ENCODE measurements around the gene TBCC. TPM values are rescaled to one million over a fixed set of nuclear protein-coding genes. Genes with fewer than 3 reads are reported as not detected.

TBCC gene
- total and polyA plus RNA-seq, 2 of the 13 experiments (the other 11 are each of a cell fraction or from before 2014, with no cell fraction given): 14.8 to 36.1 TPM

DNA sequence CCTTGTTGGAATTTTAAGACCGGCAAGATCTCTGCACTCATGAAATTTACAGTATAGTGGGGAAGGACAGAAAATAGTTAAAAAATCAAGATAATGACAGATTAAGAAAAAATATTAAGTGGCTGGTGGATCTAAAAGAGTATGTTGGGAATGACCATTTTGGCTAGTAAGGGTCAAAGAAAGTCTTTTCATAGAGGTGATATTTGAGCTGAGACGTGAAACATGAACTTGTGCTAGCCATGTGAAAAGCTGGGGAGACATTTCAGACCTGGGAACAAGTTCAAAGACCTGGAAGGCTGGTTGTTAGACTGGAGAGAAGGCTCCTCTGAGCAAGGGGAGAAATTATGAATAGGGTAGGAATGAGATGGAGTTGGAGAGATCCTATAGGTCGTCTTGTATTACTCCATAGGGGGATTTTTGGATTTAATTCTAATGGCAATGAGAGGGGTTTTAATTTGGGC is 40.7 kb upstream of the TBCC start (continued):
- TF ChIP-seq, protein P1, sequence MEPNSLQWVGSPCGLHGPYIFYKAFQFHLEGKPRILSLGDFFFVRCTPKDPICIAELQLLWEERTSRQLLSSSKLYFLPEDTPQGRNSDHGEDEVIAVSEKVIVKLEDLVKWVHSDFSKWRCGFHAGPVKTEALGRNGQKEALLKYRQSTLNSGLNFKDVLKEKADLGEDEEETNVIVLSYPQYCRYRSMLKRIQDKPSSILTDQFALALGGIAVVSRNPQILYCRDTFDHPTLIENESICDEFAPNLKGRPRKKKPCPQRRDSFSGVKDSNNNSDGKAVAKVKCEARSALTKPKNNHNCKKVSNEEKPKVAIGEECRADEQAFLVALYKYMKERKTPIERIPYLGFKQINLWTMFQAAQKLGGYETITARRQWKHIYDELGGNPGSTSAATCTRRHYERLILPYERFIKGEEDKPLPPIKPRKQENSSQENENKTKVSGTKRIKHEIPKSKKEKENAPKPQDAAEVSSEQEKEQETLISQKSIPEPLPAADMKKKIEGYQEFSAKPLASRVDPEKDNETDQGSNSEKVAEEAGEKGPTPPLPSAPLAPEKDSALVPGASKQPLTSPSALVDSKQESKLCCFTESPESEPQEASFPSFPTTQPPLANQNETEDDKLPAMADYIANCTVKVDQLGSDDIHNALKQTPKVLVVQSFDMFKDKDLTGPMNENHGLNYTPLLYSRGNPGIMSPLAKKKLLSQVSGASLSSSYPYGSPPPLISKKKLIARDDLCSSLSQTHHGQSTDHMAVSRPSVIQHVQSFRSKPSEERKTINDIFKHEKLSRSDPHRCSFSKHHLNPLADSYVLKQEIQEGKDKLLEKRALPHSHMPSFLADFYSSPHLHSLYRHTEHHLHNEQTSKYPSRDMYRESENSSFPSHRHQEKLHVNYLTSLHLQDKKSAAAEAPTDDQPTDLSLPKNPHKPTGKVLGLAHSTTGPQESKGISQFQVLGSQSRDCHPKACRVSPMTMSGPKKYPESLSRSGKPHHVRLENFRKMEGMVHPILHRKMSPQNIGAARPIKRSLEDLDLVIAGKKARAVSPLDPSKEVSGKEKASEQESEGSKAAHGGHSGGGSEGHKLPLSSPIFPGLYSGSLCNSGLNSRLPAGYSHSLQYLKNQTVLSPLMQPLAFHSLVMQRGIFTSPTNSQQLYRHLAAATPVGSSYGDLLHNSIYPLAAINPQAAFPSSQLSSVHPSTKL (CRISPR knock-in tag; IDR thresholded peaks at IDR 0.05): no peak

DNA sequence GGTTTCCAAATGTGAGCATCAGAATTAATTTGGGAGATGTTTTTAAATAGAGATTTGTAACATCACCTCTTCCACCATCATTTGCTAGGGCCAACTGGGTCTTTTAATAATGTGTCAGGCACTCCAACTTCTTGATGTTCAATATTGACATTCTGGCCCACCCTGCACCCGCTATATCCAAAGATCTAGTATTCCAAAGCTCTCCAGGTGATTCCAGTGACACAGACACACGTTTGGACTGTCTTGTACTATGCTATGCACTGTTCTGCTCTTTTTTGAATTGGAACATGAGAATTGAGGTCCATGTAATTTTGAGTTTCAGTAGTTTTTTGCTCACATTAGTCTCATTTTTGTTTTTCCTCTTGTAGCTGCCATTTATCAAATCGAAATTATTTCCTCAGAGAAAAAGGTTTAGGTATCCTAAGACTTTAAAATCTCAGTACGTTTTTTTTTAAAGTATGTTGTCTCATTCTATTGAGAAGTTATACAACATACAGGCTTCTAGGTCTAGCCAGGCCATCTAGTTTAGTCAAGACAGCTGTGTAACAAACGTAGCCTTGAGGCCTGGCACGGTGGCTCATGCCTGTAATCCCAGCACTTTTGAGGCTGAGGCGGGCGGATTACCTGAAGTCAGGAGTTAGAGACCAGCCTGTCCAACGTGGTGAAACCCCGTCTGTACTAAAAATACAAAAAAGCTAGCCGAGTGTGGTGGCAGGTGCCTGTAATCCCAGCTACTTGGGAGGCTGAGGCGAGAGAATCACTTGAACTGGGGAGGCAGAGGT is 39.0 kb upstream of the TBCC start:
- Histone ChIP-seq H3K27ac (ENCODE audit: extremely low read length, insufficient read depth, low read length) (peak overlapping the region; percentile 98), H3K79me2 (ENCODE audit: insufficient read depth, low read length) (peaks cover 64% of the 10 kb centered on the region), H3K36me3 (replicated peaks in 1 of 2; ENCODE audit: control insufficient read depth in 1 of 2, insufficient read depth in 2 of 2, low read length in 2 of 2) (no peaks in the 10 kb centered on the region; a peak in 1 of 5 replicates), H2AFZ (ENCODE audit: low read length) (no peak overlapping the region), H3K9ac (ENCODE audit: insufficient read depth, low read depth, low read length) (peak overlapping the region; percentile 98; the same call in 1 of the 2 replicates), H3K4me1 (ENCODE audit: insufficient read depth, low read length) (peaks cover 58% of the 10 kb centered on the region), H3K27me3 (ENCODE audit: control insufficient read depth in 1 of 2, insufficient read depth in 2 of 2, low read length in 2 of 2) (no peaks in the 10 kb centered on the region; a peak in 1 of 5 replicates), H3K4me2 (ENCODE audit: low read depth, low read length) (peak overlapping the region; percentile 78), H4K20me1 (ENCODE audit: insufficient read depth, low read length) (peaks cover 10% of the 10 kb centered on the region; the same call in 1 of the 2 replicates), H3K9me3 (ENCODE audit: low read length) (no peaks in the 10 kb centered on the region), H3K4me3 (replicated peaks in 1 of 3; ENCODE audit: insufficient read depth in 1 of 3, low read depth in 2 of 3, low read length in 3 of 3) (peak overlapping the region; percentile 85 to 94 (median 92); a peak in 5 of 6 replicates)
- WGBS (ENCODE audit: low lambda C conversion rate): 79% methylated on average over 12 of the region's 12 CpGs
- ATAC-seq: no peak
- intact Hi-C loops (cut with micrococcal nuclease; ENCODE audit: unreplicated experiment) (no loop called here), in situ Hi-C loops (cut with HindIII; ENCODE audit: extremely low pct_ligation_motif_present, low pct_unique_long_range_greater_than_20kb) (loop anchor here (5.0 kb wide), 1 partner anchor 38 kb away; the partner anchor contains the start of gene TBCC)
- no TSS peak for BruUV-seq (replicated peaks)
- ChIA-PET CTCF (ENCODE audit: low intra/inter-chr PET ratio, low total read pairs) (no interaction called here), POLR2A (interaction anchor here (0.6 to 11.1 kb wide), 5 partner anchors 21 to 263 kb away, joined by 3 to 270 read pairs (median 4); partner anchors contain the start of genes RPL7L1 and TBCC)
- no peak for FAIRE-seq
- no peak for DNase-seq (ENCODE audit: low spot score)
- TF ChIP-seq ZNF619 (CRISPR knock-in tag; IDR thresholded peaks at IDR 0.05) (no peak), ZNF510 (CRISPR knock-in tag; IDR thresholded peaks at IDR 0.05; ENCODE audit: low read depth) (0 out of 2 replicates have a peak, but pooled peaks have one; percentile 38), ZKSCAN5 (CRISPR knock-in tag; IDR thresholded peaks at IDR 0.05) (no peak), RBAK (CRISPR knock-in tag; IDR thresholded peaks at IDR 0.05) (peak; percentile 86; the same call in 1 of the 2 replicates), POLR2AphosphoS5 (IDR thresholded peaks at IDR 0.05; ENCODE audit: low read depth, low read length) (0 out of 2 replicates have a peak, but pooled peaks have one; percentile 30), MBNL3 (CRISPR knock-in tag; conservative IDR thresholded peaks at IDR 0.05) (0 out of 2 replicates have a peak, but pooled peaks have one; percentile 27), ZSCAN9 (CRISPR knock-in tag; IDR thresholded peaks at IDR 0.05; ENCODE audit: borderline replicate concordance) (no peak), GABPB1 (CRISPR knock-in tag; IDR thresholded peaks at IDR 0.05) (0 out of 2 replicates have a peak, but pooled peaks have one; percentile 13), SRF (IDR thresholded peaks at IDR 0.05; ENCODE audit: low read depth, low read length) (no peak), ZNF337 (CRISPR knock-in tag; IDR thresholded peaks at IDR 0.05; ENCODE audit: borderline replicate concordance, low read depth) (no peak), NPAS2 (CRISPR knock-in tag; IDR thresholded peaks at IDR 0.05; ENCODE audit: borderline replicate concordance) (no peak), RBFOX2 (IDR thresholded peaks at IDR 0.05; ENCODE audit: low read depth, low read length) (peak; percentile 41; the same call in 1 of the 2 replicates), GABPA (IDR thresholded peaks at IDR 0.05; ENCODE audit: low read depth, low read length) (no peak), GABPA (CRISPR knock-in tag; IDR thresholded peaks at IDR 0.05; ENCODE audit: low read depth) (peak; percentile 15; the same call in 1 of the 2 replicates), ZNF615 (CRISPR knock-in tag; IDR thresholded peaks at IDR 0.05; ENCODE audit: borderline replicate concordance) (no peak), KDM4B (CRISPR knock-in tag; IDR thresholded peaks at IDR 0.05) (no peak)
- TF ChIP-seq, protein P2, sequence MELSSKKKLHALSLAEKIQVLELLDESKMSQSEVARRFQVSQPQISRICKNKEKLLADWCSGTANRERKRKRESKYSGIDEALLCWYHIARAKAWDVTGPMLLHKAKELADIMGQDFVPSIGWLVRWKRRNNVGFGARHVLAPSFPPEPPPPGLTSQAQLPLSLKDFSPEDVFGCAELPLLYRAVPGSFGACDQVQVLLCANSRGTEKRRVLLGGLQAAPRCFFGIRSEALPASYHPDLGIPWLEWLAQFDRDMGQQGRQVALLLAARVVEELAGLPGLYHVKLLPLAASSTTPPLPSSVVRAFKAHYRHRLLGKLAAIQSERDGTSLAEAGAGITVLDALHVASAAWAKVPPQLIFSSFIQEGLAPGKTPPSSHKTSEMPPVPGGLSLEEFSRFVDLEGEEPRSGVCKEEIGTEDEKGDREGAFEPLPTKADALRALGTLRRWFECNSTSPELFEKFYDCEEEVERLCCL (CRISPR knock-in tag; IDR thresholded peaks at IDR 0.05; ENCODE audit: borderline replicate concordance): no peak
